ENCODE measurements around the gene DAO. TPM values are rescaled to one million over a fixed set of nuclear protein-coding genes. Genes with fewer than 3 reads are reported as not detected.
A peak's percentile ranks its signal among the peaks of the same experiment; 100 is the strongest.

The DAO gene
- total and polyA plus RNA-seq, 2 of the 4 experiments (the other 2 are of a cell fraction) = not detected

DNA sequence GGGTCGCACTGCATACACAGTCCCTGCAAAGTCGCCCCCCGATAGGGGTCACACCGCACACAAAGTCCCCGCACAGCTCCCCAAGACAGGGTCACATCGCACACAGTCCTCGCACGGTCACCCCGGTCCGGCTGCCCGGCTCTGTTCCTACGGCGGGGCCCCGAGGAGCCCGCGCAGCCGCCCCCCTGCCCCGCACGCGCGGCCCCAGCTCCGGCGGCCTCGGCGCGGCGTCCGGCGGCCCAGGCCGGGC lies 22.8 kb upstream of the DAO start:
- peak overlapping the region; percentile 100 for H2AK5ac ChIP-seq (ENCODE audit: low read depth, low read length)
- ChIA-PET CTCF (no interaction called here), POLR2A (ENCODE audit: unreplicated experiment) (interaction anchor here (0.6 to 1.2 kb wide), 4 partner anchors 19 to 39 kb away, joined by 3 to 7 read pairs (median 4); no protein-coding TSS in a partner anchor)
- ATAC-seq (ENCODE audit: low read depth) (no peak), DNase-seq (no peak)
- H3K4ac ChIP-seq (ENCODE audit: low read depth, low read length) = peak overlapping the region; percentile 99
- H3K18ac ChIP-seq (ENCODE audit: low read depth, low read length) = peak overlapping the region; percentile 99
- H3K79me1 ChIP-seq (ENCODE audit: low read depth in 1 of 2, low read length in 2 of 2) = peaks cover 9 to 28% of the 10 kb centered on the region in 2 experiments; a peak in 3 of 4 replicates
- peak overlapping the region; percentile 97 for H4K91ac ChIP-seq (ENCODE audit: insufficient read depth, low read depth, low read length)
- H3K56ac ChIP-seq (ENCODE audit: extremely low read depth, insufficient read depth, low read length) = peak overlapping the region; percentile 99
- 0% methylated on average over 21 of the region's 30 CpGs; no CpG with 5 or more reads in 1 of the 2 experiments for WGBS, 2 experiments (ENCODE audit: extremely low coverage in 2 of 2, insufficient read length in 1 of 2)
- in situ Hi-C loops (cut with MboI; ENCODE audit: low sequenced_read_pairs) = loop anchor here (10.0 kb wide), 1 partner anchor 132 kb away; no protein-coding TSS in a partner anchor
- H4K20me1 ChIP-seq (ENCODE audit: insufficient read depth, low read length) = peaks cover 30% of the 10 kb centered on the region
- peak overlapping the region; percentile 100 for H2BK5ac ChIP-seq (ENCODE audit: low read depth, low read length, poor library complexity, severe bottlenecking)
- peak overlapping the region; percentile 79 for H2AFZ ChIP-seq (replicated peaks; ENCODE audit: low read length, poor library complexity)
- intact Hi-C loops (cut with micrococcal nuclease) = loop anchor here (10.0 kb wide), 1 partner anchor 238 kb away; the partner anchor contains the start of genes ALKBH2 and UNG
- peak overlapping the region; percentile 96; the same call in 2 of the 3 replicates for H2BK15ac ChIP-seq (ENCODE audit: low read depth, low read length)
- peak overlapping the region; percentile 93 for H3K4me3 ChIP-seq (ENCODE audit: insufficient read depth, low read depth, low read length)
- H3K36me3 ChIP-seq (ENCODE audit: control insufficient read depth, insufficient read depth, low read length) = peaks cover 7% of the 10 kb centered on the region
- H4K8ac ChIP-seq (ENCODE audit: low read depth in 2 of 2, low read length in 2 of 2) = peak overlapping the region; percentile 98 to 99
- H3K4me2 ChIP-seq (ENCODE audit: low read depth, low read length) = peak overlapping the region; percentile 97
- H4K5ac ChIP-seq (ENCODE audit: low read depth, low read length) = peak overlapping the region; percentile 95
- H3K9me1 ChIP-seq (ENCODE audit: insufficient read depth, low read length) = no peaks in the 10 kb centered on the region; the same call in 1 of the 2 replicates
- H2AK9ac ChIP-seq (replicated peaks; ENCODE audit: low read depth, low read length, poor library complexity) = peak overlapping the region; percentile 99
- no peaks in the 10 kb centered on the region for H3K27me3 ChIP-seq (ENCODE audit: control insufficient read depth, insufficient read depth, low read length)
- peak overlapping the region; percentile 73; the same call in 1 of the 2 replicates for H2BK20ac ChIP-seq (ENCODE audit: low read depth, low read length)
- no TSS peak for BruUV-seq (replicated peaks)
- H3K9me3 ChIP-seq (ENCODE audit: control insufficient read depth, insufficient read depth, low read length) = peaks cover 2% of the 10 kb centered on the region; the same call in 1 of the 2 replicates
- TF ChIP-seq NFE2L2 (IDR thresholded peaks at IDR 0.05; ENCODE audit: low read depth, low read length) (no peak), MAZ (IDR thresholded peaks at IDR 0.05; ENCODE audit: borderline replicate concordance, low read depth, low read length) (no peak), CHD1 (IDR thresholded peaks at IDR 0.05; ENCODE audit: low read depth, low read length) (no peak)
- peaks cover 28% of the 10 kb centered on the region for H3K4me1 ChIP-seq (ENCODE audit: control insufficient read depth, insufficient read depth, low read length)
- H3K14ac ChIP-seq (replicated peaks; ENCODE audit: low read depth, low read length) = peak overlapping the region; percentile 99
- dilution Hi-C loops (cut with HindIII; ENCODE audit: low sequenced_read_pairs, unreplicated experiment) = no loop called here
- peak overlapping the region; percentile 92 for H2BK120ac ChIP-seq (ENCODE audit: low read depth, low read length)
- H3K23ac ChIP-seq (ENCODE audit: low read depth, low read length) = peak overlapping the region; percentile 99
- H3K9ac ChIP-seq (ENCODE audit: low read depth, low read length) = peak overlapping the region; percentile 100
- H3K27ac ChIP-seq (ENCODE audit: insufficient read depth, low read length) = peak overlapping the region; percentile 100

All from IMR-90 (cell line).